ENCODE results near the gene FHOD3.

DNA sequence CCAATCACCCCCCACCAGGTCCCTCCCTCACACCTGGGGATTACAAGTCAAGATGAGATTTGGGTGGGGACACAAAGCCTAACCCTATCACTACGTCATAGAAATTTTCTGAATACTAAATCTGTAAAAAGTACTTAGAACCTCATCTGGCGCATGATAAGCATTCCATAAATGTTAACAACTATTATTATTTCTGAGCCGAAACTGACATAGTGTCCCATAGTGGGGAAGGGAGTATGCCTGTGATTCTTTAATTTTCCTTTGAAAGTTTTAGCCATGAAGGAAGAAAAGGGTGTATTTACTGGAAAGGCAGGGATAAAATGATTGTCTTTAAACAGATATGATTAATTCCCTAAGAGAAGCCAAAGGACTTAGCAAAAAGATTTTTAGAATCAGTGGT lies 71.4 kb downstream of the FHOD3 start:
- TF ChIP-seq, protein P1, sequence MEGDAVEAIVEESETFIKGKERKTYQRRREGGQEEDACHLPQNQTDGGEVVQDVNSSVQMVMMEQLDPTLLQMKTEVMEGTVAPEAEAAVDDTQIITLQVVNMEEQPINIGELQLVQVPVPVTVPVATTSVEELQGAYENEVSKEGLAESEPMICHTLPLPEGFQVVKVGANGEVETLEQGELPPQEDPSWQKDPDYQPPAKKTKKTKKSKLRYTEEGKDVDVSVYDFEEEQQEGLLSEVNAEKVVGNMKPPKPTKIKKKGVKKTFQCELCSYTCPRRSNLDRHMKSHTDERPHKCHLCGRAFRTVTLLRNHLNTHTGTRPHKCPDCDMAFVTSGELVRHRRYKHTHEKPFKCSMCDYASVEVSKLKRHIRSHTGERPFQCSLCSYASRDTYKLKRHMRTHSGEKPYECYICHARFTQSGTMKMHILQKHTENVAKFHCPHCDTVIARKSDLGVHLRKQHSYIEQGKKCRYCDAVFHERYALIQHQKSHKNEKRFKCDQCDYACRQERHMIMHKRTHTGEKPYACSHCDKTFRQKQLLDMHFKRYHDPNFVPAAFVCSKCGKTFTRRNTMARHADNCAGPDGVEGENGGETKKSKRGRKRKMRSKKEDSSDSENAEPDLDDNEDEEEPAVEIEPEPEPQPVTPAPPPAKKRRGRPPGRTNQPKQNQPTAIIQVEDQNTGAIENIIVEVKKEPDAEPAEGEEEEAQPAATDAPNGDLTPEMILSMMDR (IDR thresholded peaks at IDR 0.05 in 2 of 3, conservative IDR thresholded peaks at IDR 0.05 in 1 of 3; ENCODE audit: insufficient read depth in 2 of 3, low read depth in 1 of 3, low read length in 3 of 3), result no peak
- TF ChIP-seq ARID1B (IDR thresholded peaks at IDR 0.05), result no peak
- TF ChIP-seq, protein P2, sequence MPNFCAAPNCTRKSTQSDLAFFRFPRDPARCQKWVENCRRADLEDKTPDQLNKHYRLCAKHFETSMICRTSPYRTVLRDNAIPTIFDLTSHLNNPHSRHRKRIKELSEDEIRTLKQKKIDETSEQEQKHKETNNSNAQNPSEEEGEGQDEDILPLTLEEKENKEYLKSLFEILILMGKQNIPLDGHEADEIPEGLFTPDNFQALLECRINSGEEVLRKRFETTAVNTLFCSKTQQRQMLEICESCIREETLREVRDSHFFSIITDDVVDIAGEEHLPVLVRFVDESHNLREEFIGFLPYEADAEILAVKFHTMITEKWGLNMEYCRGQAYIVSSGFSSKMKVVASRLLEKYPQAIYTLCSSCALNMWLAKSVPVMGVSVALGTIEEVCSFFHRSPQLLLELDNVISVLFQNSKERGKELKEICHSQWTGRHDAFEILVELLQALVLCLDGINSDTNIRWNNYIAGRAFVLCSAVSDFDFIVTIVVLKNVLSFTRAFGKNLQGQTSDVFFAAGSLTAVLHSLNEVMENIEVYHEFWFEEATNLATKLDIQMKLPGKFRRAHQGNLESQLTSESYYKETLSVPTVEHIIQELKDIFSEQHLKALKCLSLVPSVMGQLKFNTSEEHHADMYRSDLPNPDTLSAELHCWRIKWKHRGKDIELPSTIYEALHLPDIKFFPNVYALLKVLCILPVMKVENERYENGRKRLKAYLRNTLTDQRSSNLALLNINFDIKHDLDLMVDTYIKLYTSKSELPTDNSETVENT (CRISPR knock-in tag; IDR thresholded peaks at IDR 0.05), result no peak
- no peak for TF ChIP-seq ZBTB1 (CRISPR knock-in tag; IDR thresholded peaks at IDR 0.05; ENCODE audit: borderline replicate concordance, low read depth)
- TF ChIP-seq ATF1 (CRISPR knock-in tag; IDR thresholded peaks at IDR 0.05), result no peak
- TF ChIP-seq ATF1 (tag; IDR thresholded peaks at IDR 0.05), result no peak
- TF ChIP-seq, protein P3, sequence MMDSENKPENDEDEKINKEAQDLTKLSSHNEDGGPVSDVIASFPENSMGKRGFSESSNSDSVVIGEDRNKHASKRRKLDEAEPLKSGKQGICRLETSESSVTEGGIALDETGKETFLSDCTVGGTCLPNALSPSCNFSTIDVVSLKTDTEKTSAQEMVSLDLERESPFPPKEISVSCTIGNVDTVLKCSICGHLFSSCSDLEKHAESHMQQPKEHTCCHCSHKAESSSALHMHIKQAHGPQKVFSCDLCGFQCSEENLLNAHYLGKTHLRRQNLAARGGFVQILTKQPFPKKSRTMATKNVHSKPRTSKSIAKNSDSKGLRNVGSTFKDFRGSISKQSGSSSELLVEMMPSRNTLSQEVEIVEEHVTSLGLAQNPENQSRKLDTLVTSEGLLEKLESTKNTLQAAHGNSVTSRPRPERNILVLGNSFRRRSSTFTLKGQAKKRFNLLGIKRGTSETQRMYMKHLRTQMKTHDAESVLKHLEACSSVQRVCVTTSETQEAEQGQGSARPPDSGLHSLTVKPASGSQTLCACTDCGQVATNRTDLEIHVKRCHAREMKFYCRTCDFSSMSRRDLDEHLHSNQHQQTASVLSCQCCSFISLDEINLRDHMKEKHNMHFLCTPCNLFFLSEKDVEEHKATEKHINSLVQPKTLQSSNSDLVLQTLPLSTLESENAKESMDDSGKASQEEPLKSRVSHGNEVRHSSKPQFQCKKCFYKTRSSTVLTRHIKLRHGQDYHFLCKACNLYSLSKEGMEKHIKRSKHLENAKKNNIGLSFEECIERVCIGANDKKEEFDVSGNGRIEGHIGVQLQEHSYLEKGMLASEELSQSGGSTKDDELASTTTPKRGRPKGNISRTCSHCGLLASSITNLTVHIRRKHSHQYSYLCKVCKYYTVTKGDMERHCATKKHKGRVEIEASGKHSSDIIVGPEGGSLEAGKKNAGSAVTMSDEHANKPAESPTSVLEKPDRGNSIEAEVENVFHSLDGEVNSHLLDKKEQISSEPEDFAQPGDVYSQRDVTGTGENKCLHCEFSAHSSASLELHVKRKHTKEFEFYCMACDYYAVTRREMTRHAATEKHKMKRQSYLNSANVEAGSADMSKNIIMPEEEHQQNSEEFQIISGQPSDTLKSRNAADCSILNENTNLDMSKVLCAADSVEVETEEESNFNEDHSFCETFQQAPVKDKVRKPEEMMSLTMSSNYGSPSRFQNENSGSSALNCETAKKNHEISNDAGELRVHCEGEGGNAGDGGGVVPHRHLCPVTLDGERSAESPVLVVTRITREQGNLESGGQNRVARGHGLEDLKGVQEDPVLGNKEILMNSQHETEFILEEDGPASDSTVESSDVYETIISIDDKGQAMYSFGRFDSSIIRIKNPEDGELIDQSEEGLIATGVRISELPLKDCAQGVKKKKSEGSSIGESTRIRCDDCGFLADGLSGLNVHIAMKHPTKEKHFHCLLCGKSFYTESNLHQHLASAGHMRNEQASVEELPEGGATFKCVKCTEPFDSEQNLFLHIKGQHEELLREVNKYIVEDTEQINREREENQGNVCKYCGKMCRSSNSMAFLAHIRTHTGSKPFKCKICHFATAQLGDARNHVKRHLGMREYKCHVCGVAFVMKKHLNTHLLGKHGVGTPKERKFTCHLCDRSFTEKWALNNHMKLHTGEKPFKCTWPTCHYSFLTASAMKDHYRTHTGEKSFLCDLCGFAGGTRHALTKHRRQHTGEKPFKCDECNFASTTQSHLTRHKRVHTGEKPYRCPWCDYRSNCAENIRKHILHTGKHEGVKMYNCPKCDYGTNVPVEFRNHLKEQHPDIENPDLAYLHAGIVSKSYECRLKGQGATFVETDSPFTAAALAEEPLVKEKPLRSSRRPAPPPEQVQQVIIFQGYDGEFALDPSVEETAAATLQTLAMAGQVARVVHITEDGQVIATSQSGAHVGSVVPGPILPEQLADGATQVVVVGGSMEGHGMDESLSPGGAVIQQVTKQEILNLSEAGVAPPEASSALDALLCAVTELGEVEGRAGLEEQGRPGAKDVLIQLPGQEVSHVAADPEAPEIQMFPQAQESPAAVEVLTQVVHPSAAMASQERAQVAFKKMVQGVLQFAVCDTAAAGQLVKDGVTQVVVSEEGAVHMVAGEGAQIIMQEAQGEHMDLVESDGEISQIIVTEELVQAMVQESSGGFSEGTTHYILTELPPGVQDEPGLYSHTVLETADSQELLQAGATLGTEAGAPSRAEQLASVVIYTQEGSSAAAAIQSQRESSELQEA (IDR thresholded peaks at IDR 0.05; ENCODE audit: low read depth), result no peak
- no peak for TF ChIP-seq RCOR1 (IDR thresholded peaks at IDR 0.05; ENCODE audit: borderline replicate concordance in 1 of 2, low read depth in 2 of 2, low read length in 2 of 2)
- no peak for TF ChIP-seq FOXK2 (conservative IDR thresholded peaks at IDR 0.05 in 1 of 2, IDR thresholded peaks at IDR 0.05 in 1 of 2; ENCODE audit: low read depth in 2 of 2)
- TF ChIP-seq MTA2 (IDR thresholded peaks at IDR 0.05; ENCODE audit: low read depth), result no peak
- TF ChIP-seq, protein P4, sequence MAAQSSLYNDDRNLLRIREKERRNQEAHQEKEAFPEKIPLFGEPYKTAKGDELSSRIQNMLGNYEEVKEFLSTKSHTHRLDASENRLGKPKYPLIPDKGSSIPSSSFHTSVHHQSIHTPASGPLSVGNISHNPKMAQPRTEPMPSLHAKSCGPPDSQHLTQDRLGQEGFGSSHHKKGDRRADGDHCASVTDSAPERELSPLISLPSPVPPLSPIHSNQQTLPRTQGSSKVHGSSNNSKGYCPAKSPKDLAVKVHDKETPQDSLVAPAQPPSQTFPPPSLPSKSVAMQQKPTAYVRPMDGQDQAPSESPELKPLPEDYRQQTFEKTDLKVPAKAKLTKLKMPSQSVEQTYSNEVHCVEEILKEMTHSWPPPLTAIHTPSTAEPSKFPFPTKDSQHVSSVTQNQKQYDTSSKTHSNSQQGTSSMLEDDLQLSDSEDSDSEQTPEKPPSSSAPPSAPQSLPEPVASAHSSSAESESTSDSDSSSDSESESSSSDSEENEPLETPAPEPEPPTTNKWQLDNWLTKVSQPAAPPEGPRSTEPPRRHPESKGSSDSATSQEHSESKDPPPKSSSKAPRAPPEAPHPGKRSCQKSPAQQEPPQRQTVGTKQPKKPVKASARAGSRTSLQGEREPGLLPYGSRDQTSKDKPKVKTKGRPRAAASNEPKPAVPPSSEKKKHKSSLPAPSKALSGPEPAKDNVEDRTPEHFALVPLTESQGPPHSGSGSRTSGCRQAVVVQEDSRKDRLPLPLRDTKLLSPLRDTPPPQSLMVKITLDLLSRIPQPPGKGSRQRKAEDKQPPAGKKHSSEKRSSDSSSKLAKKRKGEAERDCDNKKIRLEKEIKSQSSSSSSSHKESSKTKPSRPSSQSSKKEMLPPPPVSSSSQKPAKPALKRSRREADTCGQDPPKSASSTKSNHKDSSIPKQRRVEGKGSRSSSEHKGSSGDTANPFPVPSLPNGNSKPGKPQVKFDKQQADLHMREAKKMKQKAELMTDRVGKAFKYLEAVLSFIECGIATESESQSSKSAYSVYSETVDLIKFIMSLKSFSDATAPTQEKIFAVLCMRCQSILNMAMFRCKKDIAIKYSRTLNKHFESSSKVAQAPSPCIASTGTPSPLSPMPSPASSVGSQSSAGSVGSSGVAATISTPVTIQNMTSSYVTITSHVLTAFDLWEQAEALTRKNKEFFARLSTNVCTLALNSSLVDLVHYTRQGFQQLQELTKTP (IDR thresholded peaks at IDR 0.05; ENCODE audit: low read depth in 1 of 2, partially characterized antibody in 2 of 2), result no peak
- no peak for TF ChIP-seq ZNF3 (CRISPR knock-in tag; IDR thresholded peaks at IDR 0.05)
- no peak for TF ChIP-seq HEY1 (CRISPR knock-in tag; IDR thresholded peaks at IDR 0.05; ENCODE audit: borderline replicate concordance)
- no peak for TF ChIP-seq NFATC3 (IDR thresholded peaks at IDR 0.05)
- TF ChIP-seq NFYB (IDR thresholded peaks at IDR 0.05; ENCODE audit: extremely low read depth, insufficient read length), result no peak

All from K562 (cell line).